Liver (tissue), 9 donors: Measurements from ENCODE around the gene AHSA1. TPM values are rescaled to one million over a fixed set of nuclear protein-coding genes. Genes with fewer than 3 reads are reported as not detected.

ENCODE experiments used
- DNase-seq: peaks from one replicate; pipeline ENCODE4 v3.0.0-alpha.2; 2017; ENCODE audit warnings: low spot score
- H3K27ac ChIP-seq, 2 donors: one replicate each; pipeline ENCODE4 v1.7.0; 2013; ENCODE audit warnings: inconsistent platforms in 2 of 2, low read length in 2 of 2, control low read depth in 1 of 2, low read depth in 1 of 2, mild to moderate bottlenecking in 1 of 2
- H3K27me3 ChIP-seq, 4 donors: one replicate each; pipeline versions ENCODE4 v1.6.1 to v1.7.0; 2013; ENCODE audit warnings: low read length in 3 of 4, inconsistent platforms in 1 of 4, mild to moderate bottlenecking in 1 of 4, moderate library complexity in 1 of 4; ENCODE audit not compliant: control insufficient read depth in 4 of 4, insufficient read depth in 4 of 4
- H3K36me3 ChIP-seq, 4 donors: one replicate each; pipeline versions ENCODE4 v1.6.1 to v1.7.0; 2013; ENCODE audit warnings: low read length in 3 of 4, mild to moderate bottlenecking in 3 of 4, low read depth in 1 of 4, moderate library complexity in 1 of 4; ENCODE audit not compliant: control insufficient read depth in 4 of 4, insufficient read depth in 3 of 4
- H3K4me1 ChIP-seq, 4 donors: one replicate each; pipeline versions ENCODE4 v1.6.1 to v1.7.0; 2013; ENCODE audit warnings: low read length in 3 of 4, mild to moderate bottlenecking in 3 of 4, moderate library complexity in 1 of 4; ENCODE audit not compliant: control insufficient read depth in 4 of 4, insufficient read depth in 4 of 4
- H3K4me3 ChIP-seq, 3 donors: one replicate each; pipeline versions ENCODE4 v1.6.1 to v1.7.0; 2013; ENCODE audit warnings: low read length in 3 of 3, control low read depth in 1 of 3, low read depth in 1 of 3, mild to moderate bottlenecking in 1 of 3
- H3K9ac ChIP-seq, 2 donors: one replicate each; pipeline ENCODE4 v1.7.0; 2013; ENCODE audit warnings: low read length in 2 of 2, mild to moderate bottlenecking in 2 of 2, moderate library complexity in 2 of 2, control low read depth in 1 of 2, low read depth in 1 of 2
- H3K9me3 ChIP-seq, 4 donors: one replicate each; pipeline versions ENCODE4 v1.6.1 to v1.7.0; 2013; ENCODE audit warnings: low read length in 3 of 4; ENCODE audit not compliant: control insufficient read depth in 4 of 4
- EGR1 ChIP-seq, 2 donors: IDR thresholded peaks; 2 replicates each; pipeline ENCODE4 v1.6.1; 2016 to 2018; ENCODE audit warnings: antibody characterized with exemption in 2 of 2, low read depth in 2 of 2
- FOXA1 ChIP-seq: IDR thresholded peaks from 2 replicates; pipeline ENCODE4 v1.6.1; 2016; ENCODE audit warnings: antibody characterized with exemption
- FOXA2 ChIP-seq: IDR thresholded peaks from 2 replicates; pipeline ENCODE4 v1.6.1; 2016; ENCODE audit warnings: antibody characterized with exemption
- GABPA ChIP-seq, 2 donors: IDR thresholded peaks in 1 of 2; conservative IDR thresholded peaks in 1 of 2; 2 replicates each; pipeline ENCODE4 v1.6.1; 2016; ENCODE audit warnings: antibody characterized with exemption in 2 of 2, mild to moderate bottlenecking in 1 of 2, moderate library complexity in 1 of 2
- HNF4A ChIP-seq, 2 donors: conservative IDR thresholded peaks; 2 replicates each; pipeline ENCODE4 v1.6.1; 2016; ENCODE audit warnings: antibody characterized with exemption in 2 of 2, mild to moderate bottlenecking in 2 of 2
- HNF4G ChIP-seq: IDR thresholded peaks from 2 replicates; pipeline ENCODE4 v1.6.1; 2016; ENCODE audit warnings: antibody characterized with exemption
- JUND ChIP-seq, 2 donors: IDR thresholded peaks; 2 replicates each; pipeline ENCODE4 v1.6.1; 2016; ENCODE audit warnings: antibody characterized with exemption in 2 of 2
- NR2F2 ChIP-seq: IDR thresholded peaks from 2 replicates; pipeline ENCODE4 v1.6.1; 2016; ENCODE audit warnings: antibody characterized with exemption
- RAD21 ChIP-seq, 2 donors: IDR thresholded peaks; 2 replicates each; pipeline ENCODE4 v1.6.1; 2016; ENCODE audit warnings: antibody characterized with exemption in 2 of 2, mild to moderate bottlenecking in 2 of 2
- REST ChIP-seq: IDR thresholded peaks from 2 replicates; pipeline ENCODE4 v1.6.1; 2016; ENCODE audit warnings: antibody characterized with exemption, mild to moderate bottlenecking
- RXRA ChIP-seq, 2 donors: IDR thresholded peaks; 2 replicates each; pipeline ENCODE4 v1.6.1; 2017 to 2018; ENCODE audit warnings: antibody characterized with exemption in 2 of 2, mild to moderate bottlenecking in 1 of 2
- SP1 ChIP-seq: IDR thresholded peaks from 2 replicates; pipeline ENCODE4 v1.6.1; 2018; ENCODE audit warnings: antibody characterized with exemption, mild to moderate bottlenecking
- TAF1 ChIP-seq: conservative IDR thresholded peaks from 2 replicates; pipeline ENCODE4 v1.6.1; 2016; ENCODE audit warnings: antibody characterized with exemption, mild to moderate bottlenecking
- YY1 ChIP-seq: IDR thresholded peaks from 2 replicates; pipeline ENCODE4 v1.6.1; 2016; ENCODE audit warnings: antibody characterized with exemption, mild to moderate bottlenecking
- ZBTB33 ChIP-seq: IDR thresholded peaks from 2 replicates; pipeline ENCODE4 v1.6.1; 2016; ENCODE audit warnings: antibody characterized with exemption
- WGBS: extraction: QIAGEN DNeasy Blood & Tissue Kit; methylation state at CpG from one replicate; pipeline ENCODE4 v1.1.7; 2013; 5-methylcytosine and 5-hydroxymethylcytosine counted together
- polyA plus RNA-seq, 2 donors: library from polyadenylated mRNA; stranded (reverse) in 1 of 2; unstranded in 1 of 2; fragments of 200-250 nt in 1 of 2; fragments of >200 nt in 1 of 2; fragmentation: Nextera tagmentation in 1 of 2; extraction: Ambion mirVana in 1 of 2; gene quantifications; one replicate each; pipeline versions ENCODE4 v1.2.1 to v1.2.3, GENCODE V29; 2013 to 2015
- total RNA-seq, 2 donors: library from RNA; depleted of rRNA; stranded (reverse); fragments of >200 nt; gene quantifications; one replicate each; pipeline ENCODE4 v1.2.3, GENCODE V29; 2014
- TF ChIP-seq, protein P1 (sequence below): fragments of 150-350 bp; IDR thresholded peaks from 2 replicates; pipeline ENCODE4 v1.5.1; 2017; ENCODE audit warnings: improper control_type of control experiment, low read depth, low read length; ENCODE audit not compliant: missing input control
- TF ChIP-seq, protein P2 (sequence below): IDR thresholded peaks from 2 replicates; pipeline ENCODE4 v1.6.1; 2016; ENCODE audit warnings: antibody characterized with exemption
- TF ChIP-seq, protein P3 (sequence below): IDR thresholded peaks from 2 replicates; pipeline ENCODE4 v1.6.1; 2016; ENCODE audit warnings: antibody characterized with exemption
- donor health status: healthy.
- donor health status: healthy.
- donor health status: healthy.
- donor health status: healthy.
- donor health status: healthy.

AHSA1 gene
- total and polyA plus RNA-seq, 4 donors, result 45.8 to 80.7 (median 50.9) TPM

DNA sequence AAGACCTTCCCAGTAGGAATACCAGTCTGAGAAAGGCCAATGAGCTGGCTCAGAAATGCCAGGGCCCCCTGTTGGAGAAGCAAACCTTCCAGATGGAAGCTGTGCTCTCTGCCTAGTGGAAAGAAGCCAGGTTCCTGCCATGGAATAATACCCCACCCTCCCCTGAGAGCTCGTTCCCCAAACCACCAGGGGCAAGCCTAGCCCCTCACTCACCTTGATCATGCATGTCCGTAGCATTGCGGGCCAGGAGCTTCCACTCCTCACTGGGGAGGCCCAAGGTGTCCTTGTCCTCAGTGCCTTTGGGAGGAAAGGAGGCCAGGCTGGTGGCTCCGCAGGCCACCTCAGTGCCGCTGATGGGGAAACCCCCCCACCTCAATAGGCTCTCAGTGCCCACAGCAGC, 20.1 kb downstream of the AHSA1 start:
- Histone ChIP-seq H3K9me3 (no peaks in the 10 kb centered on the region), H3K9ac (no peak overlapping the region), H3K27me3 (no peaks in the 10 kb centered on the region), H3K27ac (no peak overlapping the region), H3K36me3 (no peaks in the 10 kb centered on the region), H3K4me1 (no peaks in the 10 kb centered on the region), H3K4me3 (no peak overlapping the region)
- no peak for DNase-seq
- no peak for TF ChIP-seq EGR1 (IDR thresholded peaks at IDR 0.05; ENCODE audit: low read depth in 2 of 2)
- TF ChIP-seq, protein P1, sequence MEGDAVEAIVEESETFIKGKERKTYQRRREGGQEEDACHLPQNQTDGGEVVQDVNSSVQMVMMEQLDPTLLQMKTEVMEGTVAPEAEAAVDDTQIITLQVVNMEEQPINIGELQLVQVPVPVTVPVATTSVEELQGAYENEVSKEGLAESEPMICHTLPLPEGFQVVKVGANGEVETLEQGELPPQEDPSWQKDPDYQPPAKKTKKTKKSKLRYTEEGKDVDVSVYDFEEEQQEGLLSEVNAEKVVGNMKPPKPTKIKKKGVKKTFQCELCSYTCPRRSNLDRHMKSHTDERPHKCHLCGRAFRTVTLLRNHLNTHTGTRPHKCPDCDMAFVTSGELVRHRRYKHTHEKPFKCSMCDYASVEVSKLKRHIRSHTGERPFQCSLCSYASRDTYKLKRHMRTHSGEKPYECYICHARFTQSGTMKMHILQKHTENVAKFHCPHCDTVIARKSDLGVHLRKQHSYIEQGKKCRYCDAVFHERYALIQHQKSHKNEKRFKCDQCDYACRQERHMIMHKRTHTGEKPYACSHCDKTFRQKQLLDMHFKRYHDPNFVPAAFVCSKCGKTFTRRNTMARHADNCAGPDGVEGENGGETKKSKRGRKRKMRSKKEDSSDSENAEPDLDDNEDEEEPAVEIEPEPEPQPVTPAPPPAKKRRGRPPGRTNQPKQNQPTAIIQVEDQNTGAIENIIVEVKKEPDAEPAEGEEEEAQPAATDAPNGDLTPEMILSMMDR, result no peak
- no peak for TF ChIP-seq GABPA (IDR thresholded peaks at IDR 0.05 in 1 of 2, conservative IDR thresholded peaks at IDR 0.05 in 1 of 2)
- no peak for TF ChIP-seq NR2F2
- no peak for TF ChIP-seq FOXA2
- no peak for TF ChIP-seq RXRA (IDR thresholded peaks at IDR 0.05)
- no peak for TF ChIP-seq YY1
- no peak for TF ChIP-seq ZBTB33
- no peak for TF ChIP-seq REST
- TF ChIP-seq HNF4A (conservative IDR thresholded peaks at IDR 0.05), result no peak
- no peak for TF ChIP-seq RAD21 (IDR thresholded peaks at IDR 0.05)
- no peak for TF ChIP-seq HNF4G
- TF ChIP-seq SP1, result no peak
- no peak for TF ChIP-seq TAF1
- TF ChIP-seq, protein P2, sequence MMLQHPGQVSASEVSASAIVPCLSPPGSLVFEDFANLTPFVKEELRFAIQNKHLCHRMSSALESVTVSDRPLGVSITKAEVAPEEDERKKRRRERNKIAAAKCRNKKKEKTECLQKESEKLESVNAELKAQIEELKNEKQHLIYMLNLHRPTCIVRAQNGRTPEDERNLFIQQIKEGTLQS, result no peak
- TF ChIP-seq, protein P3, sequence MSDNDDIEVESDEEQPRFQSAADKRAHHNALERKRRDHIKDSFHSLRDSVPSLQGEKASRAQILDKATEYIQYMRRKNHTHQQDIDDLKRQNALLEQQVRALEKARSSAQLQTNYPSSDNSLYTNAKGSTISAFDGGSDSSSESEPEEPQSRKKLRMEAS, result no peak
- no peak for TF ChIP-seq JUND (IDR thresholded peaks at IDR 0.05)
- TF ChIP-seq FOXA1, result no peak
- WGBS, result 85% methylated on average over 5 of the region's 5 CpGs
